GM12878 (cell line): ENCODE data around the gene PRICKLE4.

Experiments
- CBFB ChIP-seq: IDR thresholded peaks from 2 replicates; pipeline ENCODE4 v1.6.1; 2016; ENCODE audit warnings: antibody characterized with exemption, low read depth
- CHD4 ChIP-seq: fragments of 200-600 bp; sonication (generic); IDR thresholded peaks from 2 replicates; pipeline ENCODE4 v1.6.1; 2016; ENCODE audit warnings: mild to moderate bottlenecking
- CREB1 ChIP-seq: IDR thresholded peaks from 2 replicates; pipeline ENCODE4 v1.6.1; 2012; ENCODE audit warnings: low read depth, mild to moderate bottlenecking, inconsistent platforms
- EP300 ChIP-seq, 2 experiments: fragments of 150-350 bp in 1 of 2; IDR thresholded peaks; 2 replicates each; pipeline ENCODE4 v1.6.1; 2011 to 2012; ENCODE audit warnings: low read depth in 2 of 2, low read length in 2 of 2, borderline replicate concordance in 1 of 2, improper control_type of control experiment in 1 of 2, inconsistent platforms in 1 of 2; ENCODE audit not compliant: control insufficient read depth in 1 of 2
- IKZF1 ChIP-seq: fragments of 450-650 bp; conservative IDR thresholded peaks from 2 replicates; pipeline ENCODE4 v1.6.1; 2017; ENCODE audit warnings: antibody characterized with exemption, mild to moderate bottlenecking
- JUNB ChIP-seq: IDR thresholded peaks from 2 replicates; pipeline ENCODE4 v1.6.1; 2016; ENCODE audit warnings: antibody characterized with exemption, mild to moderate bottlenecking
- MXI1 ChIP-seq: fragments of 150-350 bp; IDR thresholded peaks from 2 replicates; pipeline ENCODE4 v1.6.1; 2011; ENCODE audit warnings: low read depth, mild to moderate bottlenecking, inconsistent platforms, low read length, improper control_type of control experiment
- POLR2AphosphoS2 ChIP-seq: IDR thresholded peaks from 2 replicates; pipeline ENCODE4 v1.6.1; 2011; ENCODE audit warnings: low read depth, mild to moderate bottlenecking, low read length, improper control_type of control experiment, moderate library complexity
- SIN3A ChIP-seq: IDR thresholded peaks from 2 replicates; pipeline ENCODE4 v1.6.1; 2012; ENCODE audit warnings: low read depth, low read length, improper control_type of control experiment
- TCF12 ChIP-seq: IDR thresholded peaks from 2 replicates; pipeline ENCODE4 v1.6.1; 2011; ENCODE audit warnings: low read depth, mild to moderate bottlenecking, low read length
- ZNF207 ChIP-seq: fragments of 450-650 bp; IDR thresholded peaks from 2 replicates; pipeline ENCODE4 v1.6.1; 2014; ENCODE audit warnings: antibody characterized with exemption, mild to moderate bottlenecking, borderline replicate concordance
- TF ChIP-seq, protein P1 (sequence below), 3 experiments: IDR thresholded peaks in 2 of 3; conservative IDR thresholded peaks in 1 of 3; 2 replicates each; pipeline ENCODE4 v1.5.1; 2011; ENCODE audit warnings: low read depth in 3 of 3, low read length in 3 of 3, mild to moderate bottlenecking in 3 of 3, control low read depth in 2 of 3, moderate library complexity in 2 of 3, inconsistent platforms in 1 of 3, mixed read lengths in 1 of 3; ENCODE audit not compliant: control insufficient read depth in 2 of 3, insufficient read depth in 1 of 3; ENCODE audit errors: extremely low read depth in 1 of 3
- TF ChIP-seq, protein P2 (sequence below): IDR thresholded peaks from 2 replicates; pipeline ENCODE4 v1.6.1; 2012; ENCODE audit warnings: mild to moderate bottlenecking, low read depth, low read length
- TF ChIP-seq, protein P3 (sequence below): IDR thresholded peaks from 2 replicates; pipeline ENCODE4 v1.6.1; 2011; ENCODE audit warnings: mild to moderate bottlenecking, low read depth, low read length, moderate library complexity; ENCODE audit not compliant: insufficient replicate concordance

DNA sequence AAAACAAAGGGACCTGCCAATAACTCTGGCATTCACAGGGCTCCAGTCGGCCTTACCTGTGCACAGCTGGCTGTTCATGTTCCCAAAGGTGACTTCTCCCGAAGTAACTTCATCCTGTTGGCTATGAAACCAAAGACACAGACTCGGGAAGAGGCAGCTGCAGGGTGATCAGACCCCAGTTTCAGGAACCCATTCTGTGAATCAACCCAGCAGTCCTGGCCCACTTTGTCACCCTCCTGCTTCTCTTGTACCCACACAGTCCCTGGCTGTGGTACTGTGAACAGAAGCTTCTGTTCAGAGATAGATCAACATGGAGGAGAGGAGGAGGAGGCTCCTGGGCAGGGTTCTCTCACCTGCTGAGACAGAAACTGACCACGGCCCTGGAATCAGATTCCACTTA is 24.7 kb upstream of the PRICKLE4 start:
- TF ChIP-seq, protein P1, sequence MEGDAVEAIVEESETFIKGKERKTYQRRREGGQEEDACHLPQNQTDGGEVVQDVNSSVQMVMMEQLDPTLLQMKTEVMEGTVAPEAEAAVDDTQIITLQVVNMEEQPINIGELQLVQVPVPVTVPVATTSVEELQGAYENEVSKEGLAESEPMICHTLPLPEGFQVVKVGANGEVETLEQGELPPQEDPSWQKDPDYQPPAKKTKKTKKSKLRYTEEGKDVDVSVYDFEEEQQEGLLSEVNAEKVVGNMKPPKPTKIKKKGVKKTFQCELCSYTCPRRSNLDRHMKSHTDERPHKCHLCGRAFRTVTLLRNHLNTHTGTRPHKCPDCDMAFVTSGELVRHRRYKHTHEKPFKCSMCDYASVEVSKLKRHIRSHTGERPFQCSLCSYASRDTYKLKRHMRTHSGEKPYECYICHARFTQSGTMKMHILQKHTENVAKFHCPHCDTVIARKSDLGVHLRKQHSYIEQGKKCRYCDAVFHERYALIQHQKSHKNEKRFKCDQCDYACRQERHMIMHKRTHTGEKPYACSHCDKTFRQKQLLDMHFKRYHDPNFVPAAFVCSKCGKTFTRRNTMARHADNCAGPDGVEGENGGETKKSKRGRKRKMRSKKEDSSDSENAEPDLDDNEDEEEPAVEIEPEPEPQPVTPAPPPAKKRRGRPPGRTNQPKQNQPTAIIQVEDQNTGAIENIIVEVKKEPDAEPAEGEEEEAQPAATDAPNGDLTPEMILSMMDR (IDR thresholded peaks at IDR 0.05 in 2 of 3, conservative IDR thresholded peaks at IDR 0.05 in 1 of 3; ENCODE audit: control insufficient read depth in 2 of 3, extremely low read depth in 1 of 3, insufficient read depth in 1 of 3, low read depth in 3 of 3, low read length in 3 of 3), result no peak
- TF ChIP-seq, protein P2, sequence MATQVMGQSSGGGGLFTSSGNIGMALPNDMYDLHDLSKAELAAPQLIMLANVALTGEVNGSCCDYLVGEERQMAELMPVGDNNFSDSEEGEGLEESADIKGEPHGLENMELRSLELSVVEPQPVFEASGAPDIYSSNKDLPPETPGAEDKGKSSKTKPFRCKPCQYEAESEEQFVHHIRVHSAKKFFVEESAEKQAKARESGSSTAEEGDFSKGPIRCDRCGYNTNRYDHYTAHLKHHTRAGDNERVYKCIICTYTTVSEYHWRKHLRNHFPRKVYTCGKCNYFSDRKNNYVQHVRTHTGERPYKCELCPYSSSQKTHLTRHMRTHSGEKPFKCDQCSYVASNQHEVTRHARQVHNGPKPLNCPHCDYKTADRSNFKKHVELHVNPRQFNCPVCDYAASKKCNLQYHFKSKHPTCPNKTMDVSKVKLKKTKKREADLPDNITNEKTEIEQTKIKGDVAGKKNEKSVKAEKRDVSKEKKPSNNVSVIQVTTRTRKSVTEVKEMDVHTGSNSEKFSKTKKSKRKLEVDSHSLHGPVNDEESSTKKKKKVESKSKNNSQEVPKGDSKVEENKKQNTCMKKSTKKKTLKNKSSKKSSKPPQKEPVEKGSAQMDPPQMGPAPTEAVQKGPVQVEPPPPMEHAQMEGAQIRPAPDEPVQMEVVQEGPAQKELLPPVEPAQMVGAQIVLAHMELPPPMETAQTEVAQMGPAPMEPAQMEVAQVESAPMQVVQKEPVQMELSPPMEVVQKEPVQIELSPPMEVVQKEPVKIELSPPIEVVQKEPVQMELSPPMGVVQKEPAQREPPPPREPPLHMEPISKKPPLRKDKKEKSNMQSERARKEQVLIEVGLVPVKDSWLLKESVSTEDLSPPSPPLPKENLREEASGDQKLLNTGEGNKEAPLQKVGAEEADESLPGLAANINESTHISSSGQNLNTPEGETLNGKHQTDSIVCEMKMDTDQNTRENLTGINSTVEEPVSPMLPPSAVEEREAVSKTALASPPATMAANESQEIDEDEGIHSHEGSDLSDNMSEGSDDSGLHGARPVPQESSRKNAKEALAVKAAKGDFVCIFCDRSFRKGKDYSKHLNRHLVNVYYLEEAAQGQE, result no peak
- TF ChIP-seq TCF12 (no peak), POLR2AphosphoS2 (no peak), CBFB (no peak), SIN3A (no peak), MXI1 (no peak), CREB1 (no peak), ZNF207 (no peak), IKZF1 (no peak), CHD4 (no peak), JUNB (no peak), EP300 (IDR thresholded peaks at IDR 0.05; ENCODE audit: borderline replicate concordance in 1 of 2, control insufficient read depth in 1 of 2, low read depth in 2 of 2, low read length in 2 of 2) (no peak)
- TF ChIP-seq, protein P3, sequence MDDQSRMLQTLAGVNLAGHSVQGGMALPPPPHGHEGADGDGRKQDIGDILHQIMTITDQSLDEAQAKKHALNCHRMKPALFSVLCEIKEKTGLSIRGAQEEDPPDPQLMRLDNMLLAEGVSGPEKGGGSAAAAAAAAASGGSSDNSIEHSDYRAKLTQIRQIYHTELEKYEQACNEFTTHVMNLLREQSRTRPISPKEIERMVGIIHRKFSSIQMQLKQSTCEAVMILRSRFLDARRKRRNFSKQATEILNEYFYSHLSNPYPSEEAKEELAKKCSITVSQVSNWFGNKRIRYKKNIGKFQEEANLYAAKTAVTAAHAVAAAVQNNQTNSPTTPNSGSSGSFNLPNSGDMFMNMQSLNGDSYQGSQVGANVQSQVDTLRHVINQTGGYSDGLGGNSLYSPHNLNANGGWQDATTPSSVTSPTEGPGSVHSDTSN, result no peak
